ENCODE measurements around the gene DNAJB6.

DNA sequence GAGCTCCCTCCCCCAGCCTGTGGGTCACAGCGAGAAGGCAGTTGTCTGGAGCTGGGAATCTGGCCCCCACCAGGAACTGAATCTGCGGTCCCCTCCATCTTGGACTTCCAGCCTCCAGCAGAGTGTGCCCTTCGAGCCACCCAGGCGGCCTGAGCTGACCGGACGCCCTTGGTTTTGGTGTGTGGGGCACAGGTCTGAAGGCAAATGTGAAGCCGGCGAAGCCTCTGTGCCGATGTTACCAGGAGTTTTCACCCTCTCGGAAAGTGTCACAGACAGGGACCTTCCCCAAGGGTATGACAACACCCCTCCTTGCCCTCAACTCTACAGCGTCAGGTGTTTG is 109.1 kb downstream of the DNAJB6 start:
- TF ChIP-seq EZH2phosphoT487 (IDR thresholded peaks at IDR 0.05; ENCODE audit: insufficient read depth, low read depth) (no peak), EZH2 (IDR thresholded peaks at IDR 0.05; ENCODE audit: insufficient read depth, poor library complexity, severe bottlenecking) (no peak)
